ENCODE results near the gene CSF3R.

CSF3R gene

DNA sequence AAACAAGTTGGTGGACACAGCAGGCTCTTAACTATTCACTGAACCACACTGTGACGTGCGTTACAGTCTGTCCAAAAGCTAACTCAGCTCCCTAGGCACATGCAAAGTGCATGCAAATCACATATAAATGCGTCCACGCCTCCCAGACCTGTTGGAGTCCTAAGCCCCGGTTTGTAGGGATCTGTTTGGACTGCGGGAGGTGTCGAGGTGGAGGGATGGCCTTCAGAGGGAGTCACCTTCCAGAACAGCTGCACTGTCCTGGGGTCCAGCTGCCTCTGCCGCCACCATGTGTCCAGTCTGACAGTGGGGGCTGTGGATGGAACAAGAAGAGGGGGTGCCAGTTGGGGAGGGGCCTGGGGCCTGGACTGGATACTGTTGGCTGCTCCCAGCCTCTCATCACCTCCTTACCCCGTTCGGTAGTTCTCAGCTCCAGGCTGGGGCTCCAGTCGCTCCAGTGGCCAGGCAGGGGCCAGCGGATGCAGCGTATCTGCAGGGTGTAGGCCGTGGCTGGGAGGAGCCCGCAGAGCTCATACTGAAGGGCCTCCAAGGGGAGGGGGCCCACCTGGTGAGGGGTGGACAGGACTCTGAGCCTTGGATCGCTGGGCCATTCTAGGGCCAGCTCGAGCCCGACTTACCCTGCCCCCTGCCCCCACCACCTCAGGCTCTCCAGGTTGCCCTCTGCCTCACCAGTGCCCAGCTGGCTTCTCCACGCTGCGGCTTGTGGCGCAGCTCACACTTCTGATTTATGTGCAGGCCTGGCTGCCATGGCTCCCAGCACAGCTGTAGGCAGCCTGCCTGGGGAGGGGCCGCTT lies 10.7 kb downstream of the CSF3R start:
- no peak overlapping the region for H3K4me3 ChIP-seq (replicated peaks; ENCODE audit: low read depth, low read length)
- TF ChIP-seq, protein P1, sequence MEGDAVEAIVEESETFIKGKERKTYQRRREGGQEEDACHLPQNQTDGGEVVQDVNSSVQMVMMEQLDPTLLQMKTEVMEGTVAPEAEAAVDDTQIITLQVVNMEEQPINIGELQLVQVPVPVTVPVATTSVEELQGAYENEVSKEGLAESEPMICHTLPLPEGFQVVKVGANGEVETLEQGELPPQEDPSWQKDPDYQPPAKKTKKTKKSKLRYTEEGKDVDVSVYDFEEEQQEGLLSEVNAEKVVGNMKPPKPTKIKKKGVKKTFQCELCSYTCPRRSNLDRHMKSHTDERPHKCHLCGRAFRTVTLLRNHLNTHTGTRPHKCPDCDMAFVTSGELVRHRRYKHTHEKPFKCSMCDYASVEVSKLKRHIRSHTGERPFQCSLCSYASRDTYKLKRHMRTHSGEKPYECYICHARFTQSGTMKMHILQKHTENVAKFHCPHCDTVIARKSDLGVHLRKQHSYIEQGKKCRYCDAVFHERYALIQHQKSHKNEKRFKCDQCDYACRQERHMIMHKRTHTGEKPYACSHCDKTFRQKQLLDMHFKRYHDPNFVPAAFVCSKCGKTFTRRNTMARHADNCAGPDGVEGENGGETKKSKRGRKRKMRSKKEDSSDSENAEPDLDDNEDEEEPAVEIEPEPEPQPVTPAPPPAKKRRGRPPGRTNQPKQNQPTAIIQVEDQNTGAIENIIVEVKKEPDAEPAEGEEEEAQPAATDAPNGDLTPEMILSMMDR (IDR thresholded peaks at IDR 0.05; ENCODE audit: low read length, missing control alignments), result no peak
- no peak for DNase-seq (ENCODE audit: low read depth)

DNA sequence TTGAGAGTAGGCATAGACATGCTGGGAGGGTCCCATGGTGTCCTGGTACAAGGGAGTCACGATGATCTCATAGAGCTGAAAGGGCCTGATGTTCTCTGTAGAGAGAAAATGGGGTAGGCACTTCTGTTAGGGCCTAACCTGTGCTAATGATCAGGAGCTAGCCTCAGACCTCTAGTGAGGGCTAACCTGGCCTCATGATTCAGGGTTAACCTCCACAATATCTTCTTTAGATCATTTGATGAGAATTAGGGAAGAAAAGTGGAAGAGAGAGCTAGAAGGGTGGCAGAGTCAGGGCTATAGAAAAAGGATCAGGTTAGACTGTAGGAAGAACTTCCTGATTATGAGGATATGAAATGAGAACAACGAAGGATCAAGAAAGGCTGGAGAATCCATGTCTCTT lies 13.6 kb downstream of the CSF3R start:
- DNase-seq (ENCODE audit: low read depth), result no peak
- TF ChIP-seq, protein P1 (IDR thresholded peaks at IDR 0.05; ENCODE audit: low read length, missing control alignments), result no peak
- no peak overlapping the region for H3K4me3 ChIP-seq (replicated peaks; ENCODE audit: low read depth, low read length)

GRCh38 chr1:36467700-36468455 lies 14.8 kb downstream of the CSF3R start:
- DNase-seq (ENCODE audit: low read depth), result no peak
- no peak overlapping the region for H3K4me3 ChIP-seq (replicated peaks; ENCODE audit: low read depth, low read length)
- TF ChIP-seq, protein P1 (IDR thresholded peaks at IDR 0.05; ENCODE audit: low read length, missing control alignments), result no peak

- no peak overlapping the region for H3K4me3 ChIP-seq (replicated peaks; ENCODE audit: low read depth, low read length)
Observed at GRCh38 chr1:36467027-36467410, 15.7 kb downstream of the CSF3R start.

GRCh38 chr1:36466370-36467026 lies 16.2 kb downstream of the CSF3R start:
- no peak for DNase-seq (ENCODE audit: low read depth)
- TF ChIP-seq, protein P1 (IDR thresholded peaks at IDR 0.05; ENCODE audit: low read length, missing control alignments), result no peak
- H3K4me3 ChIP-seq (replicated peaks; ENCODE audit: low read depth, low read length), result no peak overlapping the region

More at GRCh38 chr1:36467027-36467410, 15.7 kb downstream of the CSF3R start:
- TF ChIP-seq, protein P1 (IDR thresholded peaks at IDR 0.05; ENCODE audit: low read length, missing control alignments), result no peak
- DNase-seq (ENCODE audit: low read depth), result no peak

- H3K4me3 ChIP-seq (replicated peaks; ENCODE audit: low read depth, low read length), result no peak overlapping the region
- TF ChIP-seq, protein P1 (IDR thresholded peaks at IDR 0.05; ENCODE audit: low read length, missing control alignments), result no peak
- peak; percentile 10 for DNase-seq (ENCODE audit: low read depth)
Observed at GRCh38 chr1:36465731-36466369, 16.9 kb downstream of the CSF3R start.

Measured in fibroblast of pulmonary artery (primary cell).